Neural cell (in vitro differentiated cells): ENCODE data around the gene CLTCL1. TPM values are rescaled to one million over a fixed set of nuclear protein-coding genes. Genes with fewer than 3 reads are reported as not detected.

ENCODE experiments used
- H2AFZ ChIP-seq: fragments of 200-600, 300-800 bp; sonication (generic), shearing (Covaris generic); 2 replicates; pipeline ENCODE4 v1.6.0; 2014; ENCODE audit warnings: low read depth, mild to moderate bottlenecking, antibody characterized with exemption, low read length, moderate library complexity
- H3F3A ChIP-seq: fragments of 200-600 bp; shearing (Covaris generic); 2 replicates; pipeline ENCODE4 v1.6.1; 2016; ENCODE audit warnings: mild to moderate bottlenecking, moderate library complexity, mixed read lengths, antibody characterized with exemption, low read length; ENCODE audit not compliant: insufficient read depth, poor library complexity, severe bottlenecking
- H3K27ac ChIP-seq: fragments of 200-600, 300-800 bp; sonication (generic), shearing (Covaris generic); 2 replicates; pipeline ENCODE4 v1.5.1; 2014; ENCODE audit warnings: mild to moderate bottlenecking, low read length, moderate library complexity
- H3K27me3 ChIP-seq: fragments of 300-800, 200-600 bp; sonication (generic), shearing (Covaris generic); 2 replicates; pipeline ENCODE4 v1.6.0; 2014; ENCODE audit warnings: mild to moderate bottlenecking, low read depth, low read length, moderate library complexity; ENCODE audit not compliant: insufficient read depth
- H3K36me3 ChIP-seq: fragments of 300-800, 200-600 bp; sonication (generic), shearing (Covaris generic); 2 replicates; pipeline ENCODE4 v1.5.1; 2014; ENCODE audit warnings: mild to moderate bottlenecking, antibody characterized with exemption, low read length, moderate library complexity; ENCODE audit not compliant: insufficient read depth
- H3K4me2 ChIP-seq: fragments of 300-800, 200-600 bp; sonication (generic), shearing (Covaris generic); 2 replicates; pipeline ENCODE4 v1.6.0; 2014; ENCODE audit warnings: mild to moderate bottlenecking, low read length
- H3K4me3 ChIP-seq: fragments of 300-800, 200-600 bp; sonication (generic), shearing (Covaris generic); 2 replicates; pipeline ENCODE4 v1.5.1; 2014; ENCODE audit warnings: mild to moderate bottlenecking, low read length, moderate library complexity
- H3K79me2 ChIP-seq: fragments of 200-600 bp; shearing (Covaris generic); replicated peaks from 2 replicates; pipeline ENCODE4 v1.6.0; 2014; ENCODE audit warnings: mild to moderate bottlenecking, low read length, moderate library complexity; ENCODE audit not compliant: insufficient read depth
- H3K9ac ChIP-seq: fragments of 300-800, 200-600 bp; sonication (generic), shearing (Covaris generic); 2 replicates; pipeline ENCODE4 v1.6.1; 2016; ENCODE audit warnings: mild to moderate bottlenecking, low read length, mixed read lengths
- H3K9me2 ChIP-seq: fragments of 200-600 bp; shearing (Covaris generic); 2 replicates; pipeline ENCODE4 v1.6.1; 2016; ENCODE audit warnings: mild to moderate bottlenecking, low read length, mixed read lengths; ENCODE audit not compliant: insufficient read depth
- H3K9me3 ChIP-seq: fragments of 200-600, 300-800 bp; sonication (generic), shearing (Covaris generic); 2 replicates; pipeline ENCODE4 v1.6.1; 2016; ENCODE audit warnings: mild to moderate bottlenecking, mixed run types, low read length, moderate library complexity, mixed read lengths
- H4K20me1 ChIP-seq: fragments of 200-600 bp; shearing (Covaris generic); 2 replicates; pipeline ENCODE4 v1.6.1; 2016; ENCODE audit warnings: mild to moderate bottlenecking, mixed run types; ENCODE audit not compliant: insufficient read depth
- EP300 ChIP-seq: fragments of 450-650 bp; conservative IDR thresholded peaks from 2 replicates; pipeline ENCODE4 v1.6.1; 2014; ENCODE audit warnings: antibody characterized with exemption, mild to moderate bottlenecking, moderate library complexity; ENCODE audit not compliant: poor library complexity, severe bottlenecking
- EZH2 ChIP-seq: fragments of 200-600, 300-800 bp; shearing (Covaris generic), sonication (generic); IDR thresholded peaks from 2 replicates; pipeline ENCODE4 v1.6.1; 2014; ENCODE audit warnings: antibody characterized with exemption, low read length, borderline replicate concordance, mild to moderate bottlenecking; ENCODE audit not compliant: insufficient read depth, poor library complexity, severe bottlenecking
- MXI1 ChIP-seq: fragments of 450-650 bp; conservative IDR thresholded peaks from 2 replicates; pipeline ENCODE4 v1.6.1; 2014; ENCODE audit warnings: antibody characterized with exemption, mild to moderate bottlenecking; ENCODE audit not compliant: poor library complexity, severe bottlenecking
- POLR2AphosphoS5 ChIP-seq: IDR thresholded peaks from 2 replicates; pipeline ENCODE4 v1.6.1; 2012
- RAD21 ChIP-seq: fragments of 450-650 bp; conservative IDR thresholded peaks from 2 replicates; pipeline ENCODE4 v1.6.1; 2014; ENCODE audit warnings: antibody characterized with exemption, mild to moderate bottlenecking, moderate library complexity
- SMC3 ChIP-seq: fragments of 450-650 bp; conservative IDR thresholded peaks from 2 replicates; pipeline ENCODE4 v1.6.1; 2014; ENCODE audit warnings: antibody characterized with exemption, mild to moderate bottlenecking, moderate library complexity; ENCODE audit not compliant: poor library complexity
- TAF1 ChIP-seq: IDR thresholded peaks from 2 replicates; pipeline ENCODE4 v1.6.1; 2012; ENCODE audit warnings: low read depth
- polyA plus RNA-seq: library from polyadenylated mRNA; depleted of rRNA; stranded (reverse); fragments of >200 nt; gene quantifications from 2 replicates; pipeline ENCODE4 v1.2.3, GENCODE V29; 2014
- TF ChIP-seq, protein P1 (sequence below): IDR thresholded peaks from 2 replicates; pipeline ENCODE4 v1.6.1; 2012; ENCODE audit warnings: borderline replicate concordance
- TF ChIP-seq, protein P2 (sequence below): fragments of 450-650 bp; IDR thresholded peaks from 2 replicates; pipeline ENCODE4 v1.5.1; 2014; ENCODE audit warnings: antibody characterized with exemption, mild to moderate bottlenecking, moderate library complexity; ENCODE audit not compliant: poor library complexity, severe bottlenecking

Gene CLTCL1
- polyA plus RNA-seq, 1 donor from 2014 or later, result 7.8 TPM

DNA sequence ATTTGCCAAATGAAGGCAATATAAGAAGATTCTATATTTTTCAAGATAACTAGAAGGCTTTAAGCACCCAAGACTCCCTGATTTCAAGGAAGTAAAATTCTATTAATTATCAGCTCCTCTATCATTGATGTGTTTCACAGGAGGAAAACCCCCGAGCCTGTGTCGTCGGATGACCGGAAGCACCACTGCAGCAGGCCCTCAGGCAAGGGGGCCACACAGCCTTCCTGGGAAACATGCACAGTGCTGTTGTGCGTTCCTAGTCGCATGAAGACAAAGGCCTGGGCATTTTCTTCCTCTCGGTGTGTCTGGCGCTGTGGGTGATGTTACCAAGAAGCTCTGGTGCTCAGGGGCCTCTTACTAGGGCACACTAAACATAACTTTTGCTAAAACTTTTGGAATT lies 16.4 kb downstream of the CLTCL1 start:
- no peak for TF ChIP-seq POLR2AphosphoS5
- TF ChIP-seq RAD21, result no peak
- TF ChIP-seq SMC3, result no peak
- TF ChIP-seq, protein P1, sequence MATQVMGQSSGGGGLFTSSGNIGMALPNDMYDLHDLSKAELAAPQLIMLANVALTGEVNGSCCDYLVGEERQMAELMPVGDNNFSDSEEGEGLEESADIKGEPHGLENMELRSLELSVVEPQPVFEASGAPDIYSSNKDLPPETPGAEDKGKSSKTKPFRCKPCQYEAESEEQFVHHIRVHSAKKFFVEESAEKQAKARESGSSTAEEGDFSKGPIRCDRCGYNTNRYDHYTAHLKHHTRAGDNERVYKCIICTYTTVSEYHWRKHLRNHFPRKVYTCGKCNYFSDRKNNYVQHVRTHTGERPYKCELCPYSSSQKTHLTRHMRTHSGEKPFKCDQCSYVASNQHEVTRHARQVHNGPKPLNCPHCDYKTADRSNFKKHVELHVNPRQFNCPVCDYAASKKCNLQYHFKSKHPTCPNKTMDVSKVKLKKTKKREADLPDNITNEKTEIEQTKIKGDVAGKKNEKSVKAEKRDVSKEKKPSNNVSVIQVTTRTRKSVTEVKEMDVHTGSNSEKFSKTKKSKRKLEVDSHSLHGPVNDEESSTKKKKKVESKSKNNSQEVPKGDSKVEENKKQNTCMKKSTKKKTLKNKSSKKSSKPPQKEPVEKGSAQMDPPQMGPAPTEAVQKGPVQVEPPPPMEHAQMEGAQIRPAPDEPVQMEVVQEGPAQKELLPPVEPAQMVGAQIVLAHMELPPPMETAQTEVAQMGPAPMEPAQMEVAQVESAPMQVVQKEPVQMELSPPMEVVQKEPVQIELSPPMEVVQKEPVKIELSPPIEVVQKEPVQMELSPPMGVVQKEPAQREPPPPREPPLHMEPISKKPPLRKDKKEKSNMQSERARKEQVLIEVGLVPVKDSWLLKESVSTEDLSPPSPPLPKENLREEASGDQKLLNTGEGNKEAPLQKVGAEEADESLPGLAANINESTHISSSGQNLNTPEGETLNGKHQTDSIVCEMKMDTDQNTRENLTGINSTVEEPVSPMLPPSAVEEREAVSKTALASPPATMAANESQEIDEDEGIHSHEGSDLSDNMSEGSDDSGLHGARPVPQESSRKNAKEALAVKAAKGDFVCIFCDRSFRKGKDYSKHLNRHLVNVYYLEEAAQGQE, result no peak
- TF ChIP-seq, protein P2, sequence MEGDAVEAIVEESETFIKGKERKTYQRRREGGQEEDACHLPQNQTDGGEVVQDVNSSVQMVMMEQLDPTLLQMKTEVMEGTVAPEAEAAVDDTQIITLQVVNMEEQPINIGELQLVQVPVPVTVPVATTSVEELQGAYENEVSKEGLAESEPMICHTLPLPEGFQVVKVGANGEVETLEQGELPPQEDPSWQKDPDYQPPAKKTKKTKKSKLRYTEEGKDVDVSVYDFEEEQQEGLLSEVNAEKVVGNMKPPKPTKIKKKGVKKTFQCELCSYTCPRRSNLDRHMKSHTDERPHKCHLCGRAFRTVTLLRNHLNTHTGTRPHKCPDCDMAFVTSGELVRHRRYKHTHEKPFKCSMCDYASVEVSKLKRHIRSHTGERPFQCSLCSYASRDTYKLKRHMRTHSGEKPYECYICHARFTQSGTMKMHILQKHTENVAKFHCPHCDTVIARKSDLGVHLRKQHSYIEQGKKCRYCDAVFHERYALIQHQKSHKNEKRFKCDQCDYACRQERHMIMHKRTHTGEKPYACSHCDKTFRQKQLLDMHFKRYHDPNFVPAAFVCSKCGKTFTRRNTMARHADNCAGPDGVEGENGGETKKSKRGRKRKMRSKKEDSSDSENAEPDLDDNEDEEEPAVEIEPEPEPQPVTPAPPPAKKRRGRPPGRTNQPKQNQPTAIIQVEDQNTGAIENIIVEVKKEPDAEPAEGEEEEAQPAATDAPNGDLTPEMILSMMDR, result no peak
- TF ChIP-seq EZH2, result no peak

DNA sequence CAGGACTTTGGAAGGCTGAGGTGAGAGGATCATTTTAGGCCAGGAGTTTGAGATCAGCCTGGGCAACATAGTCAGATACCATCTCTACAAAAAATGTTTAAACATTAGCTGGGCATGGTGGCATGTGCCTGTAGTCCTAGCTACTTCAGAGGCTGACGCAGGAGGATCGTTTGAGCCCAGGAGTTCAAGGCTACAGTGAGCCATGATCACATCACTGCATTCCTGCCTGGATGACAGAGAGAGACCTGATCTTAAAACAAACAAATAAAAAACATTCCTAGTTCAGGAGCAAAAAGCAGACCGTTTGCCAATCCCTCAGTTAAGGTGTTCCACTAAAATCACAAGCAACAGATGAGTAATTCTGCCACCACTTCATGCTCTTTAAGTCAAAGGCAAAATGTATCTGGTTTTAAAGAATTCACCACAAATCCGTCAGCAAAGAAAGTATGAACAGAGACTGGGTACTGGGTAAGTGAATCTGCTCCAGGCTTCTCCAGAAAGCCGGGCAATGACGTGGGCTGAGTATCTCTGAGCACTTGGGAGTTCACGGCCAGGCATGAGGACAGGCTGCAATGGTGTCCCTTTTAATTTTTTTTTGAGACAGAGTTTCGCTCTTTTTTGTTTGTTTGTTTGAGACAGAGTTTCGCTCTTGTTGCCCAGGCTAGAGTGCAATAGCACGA lies 19.5 kb downstream of the CLTCL1 start:
- peaks cover 3% of the 10 kb centered on the region for H3K9me3 ChIP-seq
- H3K36me3 ChIP-seq, result no peaks in the 10 kb centered on the region
- no peaks in the 10 kb centered on the region for H3K9me2 ChIP-seq
- H3K79me2 ChIP-seq, result no peaks in the 10 kb centered on the region
- no peak for TF ChIP-seq EP300
- no peak for TF ChIP-seq POLR2AphosphoS5
- no peak for TF ChIP-seq EZH2
- TF ChIP-seq, protein P2, result no peak
- no peak for TF ChIP-seq TAF1
- TF ChIP-seq SMC3, result no peak
- TF ChIP-seq RAD21, result no peak
- TF ChIP-seq, protein P1, result no peak
- TF ChIP-seq MXI1, result no peak
- no peaks in the 10 kb centered on the region for H4K20me1 ChIP-seq
- H2AFZ ChIP-seq, result no peak overlapping the region
- H3K27me3 ChIP-seq, result no peaks in the 10 kb centered on the region
- no peak overlapping the region for H3K27ac ChIP-seq
- H3K4me2 ChIP-seq, result no peak overlapping the region
- H3K4me3 ChIP-seq, result no peak overlapping the region
- no peaks in the 10 kb centered on the region for H3F3A ChIP-seq
- H3K9ac ChIP-seq, result no peak overlapping the region

More for the DNA sequence above, 16.4 kb downstream of the CLTCL1 start:
- H4K20me1 ChIP-seq, result no peaks in the 10 kb centered on the region
- no peak overlapping the region for H2AFZ ChIP-seq
- no peak overlapping the region for H3K27ac ChIP-seq
- no peak overlapping the region for H3K9ac ChIP-seq
- no peaks in the 10 kb centered on the region for H3K27me3 ChIP-seq
- no peaks in the 10 kb centered on the region for H3K79me2 ChIP-seq
- no peaks in the 10 kb centered on the region for H3K9me3 ChIP-seq
- no peaks in the 10 kb centered on the region for H3F3A ChIP-seq
- no peak overlapping the region for H3K4me2 ChIP-seq
- H3K4me3 ChIP-seq, result no peak overlapping the region
- no peaks in the 10 kb centered on the region for H3K9me2 ChIP-seq
- no peaks in the 10 kb centered on the region for H3K36me3 ChIP-seq
